Right lobe of liver (tissue), 4 donors: ENCODE measurements around the gene CDC42EP4.

Experiments used
- CTCF ChIP-seq, 4 donors: fragments of 200-600 bp in 3 of 4; fragments of 450-650 bp in 1 of 4; IDR thresholded peaks; one replicate each; pipeline versions ENCODE4 v1.5.1 to v1.8.0; 2016 to 2022; ENCODE audit warnings: antibody characterized with exemption in 4 of 4, mild to moderate bottlenecking in 2 of 4
- POLR2A ChIP-seq: fragments of 450-650 bp; IDR thresholded peaks from one replicate; pipeline ENCODE4 v1.6.1; 2017; ENCODE audit warnings: antibody characterized with exemption, mild to moderate bottlenecking
- donor health status: DM: no; HTN: no; CAD: no.
- donor health status: DM: no; HTN: no; CAD: no.
- donor health status: DM: no; HTN: yes; CAD: no.

- no peak for TF ChIP-seq CTCF (IDR thresholded peaks at IDR 0.05)
- no peak for TF ChIP-seq POLR2A
Measured at GRCh38 chr17:73269791-73270190, 42.0 kb downstream of the CDC42EP4 start.
